HepG2 (cell line): ENCODE results near the gene FRMD4A. TPM values are rescaled to one million over a fixed set of nuclear protein-coding genes. Genes with fewer than 3 reads are reported as not detected.

Experiments used
- ATAC-seq: fragments of 200-7000 bp; cut with Tn5 transposase; 3 replicates; pipeline ENCODE4 v1.9.1; 2020; ENCODE audit warnings: mild to moderate bottlenecking, moderate library complexity
- BruUV-seq: library from RNA; stranded (reverse); fragments of 400-500 nt; replicated peaks from 2 replicates; lab custom pipeline; 2021; lab: Mats Ljungman, UMichigan
- CTCF ChIA-PET: fragments of 300-600 bp; formaldehyde crosslinking; extraction: SDS; loops from one replicate; lab custom pipeline; 2021; ENCODE audit warnings: low total read pairs, inconsistent platforms, low intra/inter-chr PET ratio; lab: Yijun Ruan, JAX
- POLR2A ChIA-PET: fragments of 350-600 bp; sonication (Branson Sonifier 250); formaldehyde crosslinking; loops from one replicate; lab custom pipeline; 2020; ENCODE audit warnings: antibody characterized with exemption, inconsistent platforms; lab: Yijun Ruan, JAX
- DNase-seq: peaks from one replicate; pipeline ENCODE4 v3.0.0-alpha.2; 2015; ENCODE audit warnings: low spot score
- FAIRE-seq: peaks from 3 replicates; lab custom pipeline; 2011; peaks lifted over from hg19 to GRCh38; lab: Jason Lieb, UNC
- H2AFZ ChIP-seq: one replicate; pipeline ENCODE4 v1.6.1; 2011; ENCODE audit warnings: low read length, inconsistent platforms
- H3K27ac ChIP-seq: fragments of 300-600 bp; 3 replicates; pipeline ENCODE4 v1.8.0; 2011; ENCODE audit warnings: mixed run types, mild to moderate bottlenecking, mixed read lengths, low read length, inconsistent platforms; ENCODE audit not compliant: insufficient read depth; ENCODE audit errors: extremely low read length
- H3K27me3 ChIP-seq, 2 experiments: fragments of 200-600 bp in 1 of 2; 2 replicates in 1 of 2; 3 replicates in 1 of 2; pipeline versions ENCODE4 v1.6.0 to v1.8.0; 2011; ENCODE audit warnings: low read length in 2 of 2, mild to moderate bottlenecking in 2 of 2, moderate library complexity in 2 of 2, inconsistent platforms in 1 of 2; ENCODE audit not compliant: insufficient read depth in 2 of 2, control insufficient read depth in 1 of 2
- H3K36me3 ChIP-seq, 2 experiments: fragments of 200-600 bp in 1 of 2; replicated peaks in 1 of 2; 2 replicates in 1 of 2; 3 replicates in 1 of 2; pipeline versions ENCODE4 v1.5.1 to v1.8.0; 2011; ENCODE audit warnings: low read length in 2 of 2, inconsistent platforms in 1 of 2; ENCODE audit not compliant: insufficient read depth in 2 of 2, control insufficient read depth in 1 of 2
- H3K4me1 ChIP-seq: 2 replicates; pipeline ENCODE4 v1.5.1; 2012; ENCODE audit warnings: low read length, inconsistent platforms; ENCODE audit not compliant: insufficient read depth
- H3K4me2 ChIP-seq: 2 replicates; pipeline ENCODE4 v1.6.0; 2011; ENCODE audit warnings: low read depth, low read length, inconsistent platforms
- H3K4me3 ChIP-seq, 3 experiments: fragments of 200-600 bp in 1 of 3; sonication (generic), shearing (Covaris generic) in 1 of 3; replicated peaks in 1 of 3; 2 replicates each; pipeline ENCODE4 v1.5.1; 2011 to 2016; ENCODE audit warnings: low read length in 3 of 3, inconsistent platforms in 2 of 3, low read depth in 2 of 3, mild to moderate bottlenecking in 2 of 3, control low read depth in 1 of 3, mixed read lengths in 1 of 3; ENCODE audit not compliant: insufficient read depth in 1 of 3
- H3K79me2 ChIP-seq: one replicate; pipeline ENCODE4 v1.6.1; 2011; ENCODE audit warnings: low read length, inconsistent platforms; ENCODE audit not compliant: insufficient read depth
- H3K9ac ChIP-seq: 2 replicates; pipeline ENCODE4 v1.6.0; 2011; ENCODE audit warnings: mild to moderate bottlenecking, low read depth, low read length, inconsistent platforms; ENCODE audit not compliant: insufficient read depth
- H3K9me3 ChIP-seq: 2 replicates; pipeline ENCODE4 v1.5.1; 2012; ENCODE audit warnings: mild to moderate bottlenecking, low read length
- H4K20me1 ChIP-seq: 2 replicates; pipeline ENCODE4 v1.6.0; 2011; ENCODE audit warnings: inconsistent platforms, mild to moderate bottlenecking, low read length, moderate library complexity; ENCODE audit not compliant: insufficient read depth
- ATAD3A ChIP-seq: sonication (generic); formaldehyde crosslinking; IDR thresholded peaks from 2 replicates; pipeline ENCODE4 v1.4.0; 2020; ENCODE audit warnings: missing genetic modification reagents
- DPF2 ChIP-seq: sonication (generic); formaldehyde crosslinking; IDR thresholded peaks from 2 replicates; pipeline ENCODE4 v1.4.0; 2020; ENCODE audit warnings: mild to moderate bottlenecking, low read depth, missing genetic modification reagents, borderline replicate concordance
- DR1 ChIP-seq: sonication (generic); formaldehyde crosslinking; IDR thresholded peaks from 2 replicates; pipeline ENCODE4 v1.8.0; 2021; ENCODE audit warnings: mild to moderate bottlenecking, missing genetic modification reagents, inconsistent platforms
- FOXK2 ChIP-seq: fragments of 450-650 bp; IDR thresholded peaks from 2 replicates; pipeline ENCODE4 v1.6.1; 2016
- HIVEP1 ChIP-seq: sonication (generic); formaldehyde crosslinking; IDR thresholded peaks from 2 replicates; pipeline ENCODE4 v1.4.0; 2020; ENCODE audit warnings: mild to moderate bottlenecking, missing genetic modification reagents
- KMT2A ChIP-seq: sonication (generic); formaldehyde crosslinking; IDR thresholded peaks from 2 replicates; pipeline ENCODE4 v1.4.0; 2020; ENCODE audit warnings: missing genetic modification reagents
- NFATC3 ChIP-seq: sonication (generic); formaldehyde crosslinking; IDR thresholded peaks from 2 replicates; pipeline ENCODE4 v1.5.1; 2020; ENCODE audit warnings: mild to moderate bottlenecking, missing genetic modification reagents
- SMAD1 ChIP-seq: sonication (generic); formaldehyde crosslinking; IDR thresholded peaks from 2 replicates; pipeline ENCODE4 v1.4.0; 2020; ENCODE audit warnings: missing genetic modification reagents, low read depth, mild to moderate bottlenecking, borderline replicate concordance
- ZNF253 ChIP-seq: sonication (generic); formaldehyde crosslinking; IDR thresholded peaks from 2 replicates; pipeline ENCODE4 v1.8.0; 2022; ENCODE audit warnings: mild to moderate bottlenecking, missing genetic modification reagents, borderline replicate concordance
- ZNF329 ChIP-seq: sonication (generic); formaldehyde crosslinking; IDR thresholded peaks from 2 replicates; pipeline ENCODE4 v1.9.0; 2021; ENCODE audit warnings: low read depth, mild to moderate bottlenecking, missing genetic modification reagents
- ZNF484 ChIP-seq: sonication (generic); formaldehyde crosslinking; IDR thresholded peaks from 2 replicates; pipeline ENCODE4 v1.5.1; 2020; ENCODE audit warnings: mild to moderate bottlenecking, low read depth, missing genetic modification reagents, borderline replicate concordance
- ZNF564 ChIP-seq: sonication (generic); formaldehyde crosslinking; IDR thresholded peaks from 2 replicates; pipeline ENCODE4 v1.8.1; 2023; ENCODE audit warnings: mild to moderate bottlenecking, missing genetic modification reagents
- ZNF644 ChIP-seq: IDR thresholded peaks from 2 replicates; pipeline ENCODE4 v1.6.1; 2016; ENCODE audit warnings: low read depth
- ZNF75D ChIP-seq: sonication (generic); formaldehyde crosslinking; IDR thresholded peaks from 2 replicates; pipeline ENCODE4 v1.8.1; 2023; ENCODE audit warnings: missing genetic modification reagents, mild to moderate bottlenecking, borderline replicate concordance
- ZNF792 ChIP-seq: IDR thresholded peaks from 2 replicates; pipeline ENCODE4 v1.6.1; 2016
- WGBS: methylation state at CpG from one replicate; pipeline ENCODE4 v1.1.6; 2017; ENCODE audit warnings: low lambda C conversion rate; 5-methylcytosine and 5-hydroxymethylcytosine counted together
- in situ Hi-C: cut with HindIII; loops from 2 replicates; pipeline ENCODE4 v1.10.0; 2017; ENCODE audit warnings: low pct_unique_long_range_greater_than_20kb; ENCODE audit not compliant: extremely low pct_ligation_motif_present
- intact Hi-C: fragments of 100-400 bp; cut with micrococcal nuclease; formaldehyde crosslinking; loops from one replicate; pipeline ENCODE4 v1.10.0; 2022; ENCODE audit not compliant: unreplicated experiment
- polyA plus RNA-seq, 8 experiments: library from polyadenylated mRNA; depleted of rRNA in 3 of 8; stranded (reverse) in 7 of 8; unstranded in 1 of 8; fragments of >200 nt; fragmentation: Illumina TruSeq in 4 of 8; extraction: Trizol in 4 of 8; gene quantifications; 2 replicates each; pipeline versions ENCODE4 v1.2.1 to v1.2.3, GENCODE V29; 2011 to 2016; ENCODE audit warnings: low read depth in 4 of 8, missing spikeins in 1 of 8, mixed read lengths in 1 of 8; ENCODE audit not compliant: insufficient read depth in 1 of 8
- total RNA-seq, 5 experiments: library from RNA; depleted of rRNA; stranded (reverse); fragments of >200 nt; fragmentation: Illumina TruSeq; extraction: Trizol; gene quantifications; 2 replicates each; pipeline ENCODE4 v1.2.3, GENCODE V29; 2016; ENCODE audit warnings: low read depth in 1 of 5
- TF ChIP-seq, protein P1 (sequence below): sonication (generic); formaldehyde crosslinking; IDR thresholded peaks from 2 replicates; pipeline ENCODE4 v1.5.0; 2020; ENCODE audit warnings: missing genetic modification reagents
- TF ChIP-seq, protein P2 (sequence below): fragments of 450-650 bp; IDR thresholded peaks from 2 replicates; pipeline ENCODE4 v1.6.1; 2017
- TF ChIP-seq, protein P3 (sequence below): IDR thresholded peaks from 2 replicates; pipeline ENCODE4 v1.6.1; 2016; ENCODE audit warnings: mild to moderate bottlenecking, missing biosample characterization, missing genetic modification reagents
- TF ChIP-seq, protein P4 (sequence below): sonication (generic); formaldehyde crosslinking; conservative IDR thresholded peaks from 2 replicates; pipeline ENCODE4 v1.4.0; 2020; ENCODE audit warnings: missing genetic modification reagents

Gene FRMD4A
- total and polyA plus RNA-seq, 2 of the 13 experiments (the other 11 are each of a cell fraction or from before 2014, with no cell fraction given): 0.09 to 0.26 TPM

DNA sequence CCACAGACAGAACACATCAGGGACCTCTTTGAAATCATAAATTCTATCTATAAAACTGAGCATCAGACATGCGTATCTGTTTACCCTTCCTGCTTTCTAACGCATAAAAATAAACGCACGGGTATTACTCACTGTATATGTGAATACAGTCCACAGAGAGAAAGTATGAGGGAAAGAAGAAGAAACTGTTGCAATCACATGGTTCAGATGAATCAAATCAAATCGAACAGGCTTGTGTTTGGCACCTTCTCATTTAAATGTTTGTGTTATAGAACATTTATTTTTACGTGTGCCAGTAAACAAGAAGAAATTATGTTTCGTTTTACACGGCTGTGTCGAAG, 322.0 kb downstream of the FRMD4A start:
- in situ Hi-C loops: no loop called here
- no peak for DNase-seq
- H3K4me3 ChIP-seq: no peak overlapping the region
- no peak overlapping the region for H3K9ac ChIP-seq
- H2AFZ ChIP-seq: no peak overlapping the region
- H3K4me1 ChIP-seq: no peaks in the 10 kb centered on the region
- no peak for ATAC-seq
- WGBS: 34% methylated on average over 9 of the region's 9 CpGs
- no peak overlapping the region for H3K27ac ChIP-seq
- H3K79me2 ChIP-seq: no peaks in the 10 kb centered on the region
- peaks cover 1 to 10% of the 10 kb centered on the region in 2 experiments; a peak in 2 of 5 replicates for H3K27me3 ChIP-seq
- intact Hi-C loops: no loop called here
- no peaks in the 10 kb centered on the region for H3K9me3 ChIP-seq
- FAIRE-seq: no peak
- no TSS peak for BruUV-seq
- ChIA-PET POLR2A (no interaction called here), CTCF (no interaction called here)
- H3K36me3 ChIP-seq: no peaks in the 10 kb centered on the region
- H3K4me2 ChIP-seq: no peak overlapping the region
- TF ChIP-seq ATAD3A (CRISPR knock-in tag) (no peak), ZNF329 (no peak), ZNF564 (CRISPR knock-in tag) (no peak), DPF2 (CRISPR knock-in tag) (no peak), DR1 (CRISPR knock-in tag) (no peak), ZNF75D (no peak), HIVEP1 (CRISPR knock-in tag) (no peak), ZNF644 (CRISPR knock-in tag) (no peak)
- TF ChIP-seq, protein P1, sequence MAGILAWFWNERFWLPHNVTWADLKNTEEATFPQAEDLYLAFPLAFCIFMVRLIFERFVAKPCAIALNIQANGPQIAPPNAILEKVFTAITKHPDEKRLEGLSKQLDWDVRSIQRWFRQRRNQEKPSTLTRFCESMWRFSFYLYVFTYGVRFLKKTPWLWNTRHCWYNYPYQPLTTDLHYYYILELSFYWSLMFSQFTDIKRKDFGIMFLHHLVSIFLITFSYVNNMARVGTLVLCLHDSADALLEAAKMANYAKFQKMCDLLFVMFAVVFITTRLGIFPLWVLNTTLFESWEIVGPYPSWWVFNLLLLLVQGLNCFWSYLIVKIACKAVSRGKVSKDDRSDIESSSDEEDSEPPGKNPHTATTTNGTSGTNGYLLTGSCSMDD: no peak
- no peaks in the 10 kb centered on the region for H4K20me1 ChIP-seq

DNA sequence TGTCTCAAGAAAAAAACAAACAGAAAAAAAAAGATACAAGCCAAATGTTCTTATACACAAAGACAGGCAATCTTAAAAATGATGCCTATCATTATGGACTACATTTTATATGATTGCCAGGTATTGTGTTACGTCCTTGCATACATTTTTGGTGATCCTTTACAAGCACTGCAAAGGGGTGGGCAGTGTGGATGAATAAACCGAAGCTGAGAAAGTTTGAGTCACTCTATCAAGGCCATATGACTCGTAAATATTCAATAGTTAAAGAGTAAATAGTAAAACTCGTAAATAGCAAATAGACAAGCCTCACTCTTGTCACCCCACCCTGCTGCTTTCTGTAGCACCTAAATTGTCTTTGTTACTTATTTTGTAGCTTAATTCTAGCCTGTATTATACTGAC, 326.2 kb downstream of the FRMD4A start:
- ChIA-PET POLR2A (no interaction called here), CTCF (no interaction called here)
- BruUV-seq: no TSS peak
- no peak for FAIRE-seq
- H3K4me2 ChIP-seq: no peak overlapping the region
- WGBS: under 1% methylated on average over 4 of the region's 4 CpGs
- ATAC-seq: no peak
- no peak overlapping the region for H3K9ac ChIP-seq
- H3K27me3 ChIP-seq: peaks cover 4 to 12% of the 10 kb centered on the region in 2 experiments; a peak in 4 of 5 replicates
- H3K4me3 ChIP-seq: no peak overlapping the region
- H4K20me1 ChIP-seq: no peaks in the 10 kb centered on the region
- no peak for DNase-seq
- no peak overlapping the region for H2AFZ ChIP-seq
- H3K79me2 ChIP-seq: no peaks in the 10 kb centered on the region
- in situ Hi-C loops (no loop called here), intact Hi-C loops (no loop called here)
- no peaks in the 10 kb centered on the region for H3K4me1 ChIP-seq
- H3K27ac ChIP-seq: no peak overlapping the region
- H3K36me3 ChIP-seq: no peaks in the 10 kb centered on the region
- H3K9me3 ChIP-seq: no peaks in the 10 kb centered on the region
- no peak for TF ChIP-seq ZNF792
- no peak for TF ChIP-seq KMT2A (CRISPR knock-in tag)
- TF ChIP-seq, protein P2, sequence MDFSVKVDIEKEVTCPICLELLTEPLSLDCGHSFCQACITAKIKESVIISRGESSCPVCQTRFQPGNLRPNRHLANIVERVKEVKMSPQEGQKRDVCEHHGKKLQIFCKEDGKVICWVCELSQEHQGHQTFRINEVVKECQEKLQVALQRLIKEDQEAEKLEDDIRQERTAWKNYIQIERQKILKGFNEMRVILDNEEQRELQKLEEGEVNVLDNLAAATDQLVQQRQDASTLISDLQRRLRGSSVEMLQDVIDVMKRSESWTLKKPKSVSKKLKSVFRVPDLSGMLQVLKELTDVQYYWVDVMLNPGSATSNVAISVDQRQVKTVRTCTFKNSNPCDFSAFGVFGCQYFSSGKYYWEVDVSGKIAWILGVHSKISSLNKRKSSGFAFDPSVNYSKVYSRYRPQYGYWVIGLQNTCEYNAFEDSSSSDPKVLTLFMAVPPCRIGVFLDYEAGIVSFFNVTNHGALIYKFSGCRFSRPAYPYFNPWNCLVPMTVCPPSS: no peak
- no peak for TF ChIP-seq NFATC3 (CRISPR knock-in tag)
- TF ChIP-seq, protein P3, sequence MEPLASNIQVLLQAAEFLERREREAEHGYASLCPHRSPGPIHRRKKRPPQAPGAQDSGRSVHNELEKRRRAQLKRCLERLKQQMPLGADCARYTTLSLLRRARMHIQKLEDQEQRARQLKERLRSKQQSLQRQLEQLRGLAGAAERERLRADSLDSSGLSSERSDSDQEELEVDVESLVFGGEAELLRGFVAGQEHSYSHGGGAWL (CRISPR knock-in tag): no peak
- TF ChIP-seq, protein P4, sequence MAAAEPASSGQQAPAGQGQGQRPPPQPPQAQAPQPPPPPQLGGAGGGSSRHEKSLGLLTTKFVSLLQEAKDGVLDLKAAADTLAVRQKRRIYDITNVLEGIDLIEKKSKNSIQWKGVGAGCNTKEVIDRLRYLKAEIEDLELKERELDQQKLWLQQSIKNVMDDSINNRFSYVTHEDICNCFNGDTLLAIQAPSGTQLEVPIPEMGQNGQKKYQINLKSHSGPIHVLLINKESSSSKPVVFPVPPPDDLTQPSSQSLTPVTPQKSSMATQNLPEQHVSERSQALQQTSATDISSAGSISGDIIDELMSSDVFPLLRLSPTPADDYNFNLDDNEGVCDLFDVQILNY (CRISPR knock-in tag): no peak
- TF ChIP-seq SMAD1: no peak
- no peak for TF ChIP-seq ZNF484 (CRISPR knock-in tag)
- no peak for TF ChIP-seq FOXK2
- TF ChIP-seq ZNF253 (CRISPR knock-in tag): no peak
